Measurements from ENCODE around the gene ULK4. TPM values are rescaled to one million over a fixed set of nuclear protein-coding genes. Genes with fewer than 3 reads are reported as not detected.
A peak's percentile ranks its signal among the peaks of the same experiment; 100 is the strongest.

ULK4 gene
- polyA plus RNA-seq, 4 donors, result 1.1 to 2.8 (median 1.8) TPM

GRCh38 chr3:41975416-41976103 lies 13.7 kb upstream of the ULK4 start:
- FAIRE-seq (no peak), DNase-seq (no peak)
- Histone ChIP-seq H3K4me3 (ENCODE audit: low read depth in 1 of 3, low read length in 3 of 3) (no peak overlapping the region), H3K36me3 (ENCODE audit: control insufficient read depth in 3 of 3, insufficient read depth in 2 of 3, low read depth in 1 of 3, low read length in 3 of 3) (no peaks in the 10 kb centered on the region), H3K27me3 (ENCODE audit: control insufficient read depth in 3 of 3, insufficient read depth in 3 of 3, low read length in 3 of 3) (no peaks in the 10 kb centered on the region), H3K27ac (ENCODE audit: low read depth in 1 of 3, low read length in 2 of 3) (no peak overlapping the region), H3K4me1 (ENCODE audit: control insufficient read depth in 3 of 3, insufficient read depth in 2 of 3, low read depth in 1 of 3, low read length in 2 of 3) (no peaks in the 10 kb centered on the region), H3K9me3 (ENCODE audit: control insufficient read depth in 2 of 2, insufficient read depth in 1 of 2, low read depth in 1 of 2, low read length in 1 of 2) (no peaks in the 10 kb centered on the region)
- 84 to 90% (median 89%) methylated on average over 6 of the region's 6 CpGs for WGBS, 3 donors

- no peak overlapping the region for H3K27ac ChIP-seq (ENCODE audit: low read depth in 1 of 3, low read length in 2 of 3)
- no peaks in the 10 kb centered on the region for H3K36me3 ChIP-seq (ENCODE audit: control insufficient read depth in 3 of 3, insufficient read depth in 2 of 3, low read depth in 1 of 3, low read length in 3 of 3)
- H3K9me3 ChIP-seq (ENCODE audit: control insufficient read depth in 2 of 2, insufficient read depth in 1 of 2, low read depth in 1 of 2, low read length in 1 of 2), result no peaks in the 10 kb centered on the region
- no peaks in the 10 kb centered on the region for H3K4me1 ChIP-seq (ENCODE audit: control insufficient read depth in 3 of 3, insufficient read depth in 2 of 3, low read depth in 1 of 3, low read length in 2 of 3)
- DNase-seq, result no peak
- H3K4me3 ChIP-seq (ENCODE audit: low read depth in 1 of 3, low read length in 3 of 3), result no peak overlapping the region
- no peak for FAIRE-seq
- WGBS, 3 donors, result 81 to 94% (median 90%) methylated on average over 2 of the region's 2 CpGs
- H3K27me3 ChIP-seq (ENCODE audit: control insufficient read depth in 3 of 3, insufficient read depth in 3 of 3, low read length in 3 of 3), result no peaks in the 10 kb centered on the region
Measured at GRCh38 chr3:41974223-41974622, 12.3 kb upstream of the ULK4 start.

GRCh38 chr3:41972802-41973201 lies 10.9 kb upstream of the ULK4 start:
- WGBS, 3 donors, result 88 to 95% (median 89%) methylated on average over 5 of the region's 5 CpGs
- no peak overlapping the region for H3K27ac ChIP-seq (ENCODE audit: low read depth in 1 of 3, low read length in 2 of 3)
- no peaks in the 10 kb centered on the region for H3K9me3 ChIP-seq (ENCODE audit: control insufficient read depth in 2 of 2, insufficient read depth in 1 of 2, low read depth in 1 of 2, low read length in 1 of 2)
- no peak overlapping the region for H3K4me3 ChIP-seq (ENCODE audit: low read depth in 1 of 3, low read length in 3 of 3)
- H3K27me3 ChIP-seq (ENCODE audit: control insufficient read depth in 3 of 3, insufficient read depth in 3 of 3, low read length in 3 of 3), result no peaks in the 10 kb centered on the region
- DNase-seq, result no peak
- no peak for FAIRE-seq
- H3K4me1 ChIP-seq (ENCODE audit: control insufficient read depth in 3 of 3, insufficient read depth in 2 of 3, low read depth in 1 of 3, low read length in 2 of 3), result no peaks in the 10 kb centered on the region
- no peaks in the 10 kb centered on the region for H3K36me3 ChIP-seq (ENCODE audit: control insufficient read depth in 3 of 3, insufficient read depth in 2 of 3, low read depth in 1 of 3, low read length in 3 of 3)

- H3K27ac ChIP-seq (ENCODE audit: low read depth in 1 of 3, low read length in 2 of 3), result no peak overlapping the region
- DNase-seq, result no peak
- no peak overlapping the region for H3K4me3 ChIP-seq (ENCODE audit: low read depth in 1 of 3, low read length in 3 of 3)
- no peak for FAIRE-seq
- H3K4me1 ChIP-seq (ENCODE audit: control insufficient read depth in 3 of 3, insufficient read depth in 2 of 3, low read depth in 1 of 3, low read length in 2 of 3), result peaks cover 0 to 4% (median 0%) of the 10 kb centered on the region in 3 donors
- no peaks in the 10 kb centered on the region for H3K36me3 ChIP-seq (ENCODE audit: control insufficient read depth in 3 of 3, insufficient read depth in 2 of 3, low read depth in 1 of 3, low read length in 3 of 3)
- H3K27me3 ChIP-seq (ENCODE audit: control insufficient read depth in 3 of 3, insufficient read depth in 3 of 3, low read length in 3 of 3), result no peaks in the 10 kb centered on the region
- H3K9me3 ChIP-seq (ENCODE audit: control insufficient read depth in 2 of 2, insufficient read depth in 1 of 2, low read depth in 1 of 2, low read length in 1 of 2), result no peaks in the 10 kb centered on the region
- 76 to 86% (median 81%) methylated on average over 6 of the region's 6 CpGs for WGBS, 3 donors
Measured at GRCh38 chr3:41966206-41966605, 4.3 kb upstream of the ULK4 start.

GRCh38 chr3:41963823-41964222 lies 1.9 kb upstream of the ULK4 start:
- no peaks in the 10 kb centered on the region for H3K27me3 ChIP-seq (ENCODE audit: control insufficient read depth in 3 of 3, insufficient read depth in 3 of 3, low read length in 3 of 3)
- H3K9me3 ChIP-seq (ENCODE audit: control insufficient read depth in 2 of 2, insufficient read depth in 1 of 2, low read depth in 1 of 2, low read length in 1 of 2), result no peaks in the 10 kb centered on the region
- no peak overlapping the region for H3K4me3 ChIP-seq (ENCODE audit: low read depth in 1 of 3, low read length in 3 of 3)
- H3K27ac ChIP-seq (ENCODE audit: low read depth in 1 of 3, low read length in 2 of 3), result no peak overlapping the region
- DNase-seq (no peak), FAIRE-seq (no peak)
- 78 to 87% (median 79%) methylated on average over 10 of the region's 10 CpGs for WGBS, 3 donors
- H3K36me3 ChIP-seq (ENCODE audit: control insufficient read depth in 3 of 3, insufficient read depth in 2 of 3, low read depth in 1 of 3, low read length in 3 of 3), result no peaks in the 10 kb centered on the region
- peaks cover 0 to 8% (median 4%) of the 10 kb centered on the region in 3 donors for H3K4me1 ChIP-seq (ENCODE audit: control insufficient read depth in 3 of 3, insufficient read depth in 2 of 3, low read depth in 1 of 3, low read length in 2 of 3)

GRCh38 chr3:41960826-41961750 lies 815 bp downstream of the ULK4 start:
- 0 to 1% (median 1%) methylated on average over 41 to 45 of the region's 45 CpGs for WGBS, 3 donors
- Histone ChIP-seq H3K4me1 (ENCODE audit: control insufficient read depth in 3 of 3, insufficient read depth in 2 of 3, low read depth in 1 of 3, low read length in 2 of 3) (peaks cover 0 to 8% (median 4%) of the 10 kb centered on the region in 3 donors), H3K4me3 (ENCODE audit: low read depth in 1 of 3, low read length in 3 of 3) (peak overlapping the region; percentile 62 to 83 (median 77)), H3K36me3 (ENCODE audit: control insufficient read depth in 3 of 3, insufficient read depth in 2 of 3, low read depth in 1 of 3, low read length in 3 of 3) (no peaks in the 10 kb centered on the region), H3K9me3 (ENCODE audit: control insufficient read depth in 2 of 2, insufficient read depth in 1 of 2, low read depth in 1 of 2, low read length in 1 of 2) (no peaks in the 10 kb centered on the region), H3K27ac (ENCODE audit: low read depth in 1 of 3, low read length in 2 of 3) (peak overlapping the region; percentile 66 to 92 (median 77)), H3K27me3 (ENCODE audit: control insufficient read depth in 3 of 3, insufficient read depth in 3 of 3, low read length in 3 of 3) (no peaks in the 10 kb centered on the region)
- FAIRE-seq (no peak), DNase-seq (peak; percentile 39 to 79)

GRCh38 chr3:41956574-41956973 lies 5.3 kb downstream of the ULK4 start:
- Histone ChIP-seq H3K9me3 (ENCODE audit: control insufficient read depth in 2 of 2, insufficient read depth in 1 of 2, low read depth in 1 of 2, low read length in 1 of 2) (no peaks in the 10 kb centered on the region), H3K4me3 (ENCODE audit: low read depth in 1 of 3, low read length in 3 of 3) (no peak overlapping the region), H3K27ac (ENCODE audit: low read depth in 1 of 3, low read length in 2 of 3) (no peak overlapping the region), H3K27me3 (ENCODE audit: control insufficient read depth in 3 of 3, insufficient read depth in 3 of 3, low read length in 3 of 3) (no peaks in the 10 kb centered on the region), H3K4me1 (ENCODE audit: control insufficient read depth in 3 of 3, insufficient read depth in 2 of 3, low read depth in 1 of 3, low read length in 2 of 3) (peaks cover 0 to 4% (median 4%) of the 10 kb centered on the region in 3 donors), H3K36me3 (ENCODE audit: control insufficient read depth in 3 of 3, insufficient read depth in 2 of 3, low read depth in 1 of 3, low read length in 3 of 3) (peaks cover 0 to 2% (median 0%) of the 10 kb centered on the region in 3 donors)
- FAIRE-seq (no peak), DNase-seq (peak in 1 of 2 donors; percentile 17)

GRCh38 chr3:41955192-41955591 lies 6.7 kb downstream of the ULK4 start:
- FAIRE-seq, result no peak

More at GRCh38 chr3:41955192-41955591, 6.7 kb downstream of the ULK4 start:
- Histone ChIP-seq H3K27me3 (ENCODE audit: control insufficient read depth in 3 of 3, insufficient read depth in 3 of 3, low read length in 3 of 3) (no peaks in the 10 kb centered on the region), H3K4me3 (ENCODE audit: low read depth in 1 of 3, low read length in 3 of 3) (no peak overlapping the region), H3K9me3 (ENCODE audit: control insufficient read depth in 2 of 2, insufficient read depth in 1 of 2, low read depth in 1 of 2, low read length in 1 of 2) (no peaks in the 10 kb centered on the region), H3K27ac (ENCODE audit: low read depth in 1 of 3, low read length in 2 of 3) (no peak overlapping the region), H3K4me1 (ENCODE audit: control insufficient read depth in 3 of 3, insufficient read depth in 2 of 3, low read depth in 1 of 3, low read length in 2 of 3) (no peaks in the 10 kb centered on the region), H3K36me3 (ENCODE audit: control insufficient read depth in 3 of 3, insufficient read depth in 2 of 3, low read depth in 1 of 3, low read length in 3 of 3) (peaks cover 0 to 2% (median 0%) of the 10 kb centered on the region in 3 donors)
- DNase-seq, result no peak
- WGBS, 3 donors, result 91 to 92% (median 91%) methylated on average over 18 of the region's 18 CpGs
